Measurements from ENCODE around the gene MED14.

GRCh38 chrX:40698851-40699250, 36.5 kb downstream of the MED14 start:
- TF ChIP-seq EP300 (IDR thresholded peaks at IDR 0.05), result no peak
- TF ChIP-seq CTCF (IDR thresholded peaks at IDR 0.05), result no peak
- TF ChIP-seq POLR2A (IDR thresholded peaks at IDR 0.05), result no peak
